SK-N-SH treated with all-trans-retinoic acid at 6 μM for 48 hours (cell line): Measurements from ENCODE around the gene NTSR1.

ENCODE experiments used
- ATAC-seq: fragments of 200-7000 bp; cut with Tn5 transposase; 3 replicates; pipeline ENCODE4 v1.9.1; 2020; ENCODE audit warnings: mild to moderate bottlenecking, moderate library complexity
- ARNTL ChIP-seq: fragments of 450-650 bp; formaldehyde crosslinking; IDR thresholded peaks from 2 replicates; pipeline ENCODE4 v1.5.0; 2020; ENCODE audit warnings: low read depth, mild to moderate bottlenecking, moderate library complexity, borderline replicate concordance
- BACH2 ChIP-seq: fragments of 250-450 bp; sonication (Bioruptor Pico); IDR thresholded peaks from 2 replicates; pipeline ENCODE4 v1.9.0; 2021; ENCODE audit warnings: mild to moderate bottlenecking, borderline replicate concordance
- CSDC2 ChIP-seq: fragments of 250-450 bp; sonication (Bioruptor Pico); IDR thresholded peaks from 2 replicates; pipeline ENCODE4 v1.5.0; 2020; ENCODE audit warnings: mild to moderate bottlenecking, moderate library complexity
- GLIS3 ChIP-seq: fragments of 250-450 bp; sonication (Bioruptor Pico); IDR thresholded peaks from 2 replicates; pipeline ENCODE4 v1.5.0; 2020; ENCODE audit warnings: mild to moderate bottlenecking, moderate library complexity
- PPARA ChIP-seq: fragments of 250-450 bp; sonication (Bioruptor Pico); IDR thresholded peaks from 2 replicates; pipeline ENCODE4 v1.5.0; 2020; ENCODE audit warnings: mild to moderate bottlenecking, borderline replicate concordance
- RARB ChIP-seq: fragments of 250-450 bp; sonication (Bioruptor Pico); IDR thresholded peaks from 2 replicates; pipeline ENCODE4 v1.8.0; 2021; ENCODE audit warnings: mild to moderate bottlenecking, moderate library complexity
- TOX ChIP-seq: fragments of 250-450 bp; sonication (Bioruptor Pico); IDR thresholded peaks from 2 replicates; pipeline ENCODE4 v1.8.0; 2021; ENCODE audit warnings: mild to moderate bottlenecking, moderate library complexity, borderline replicate concordance
- ZFP3 ChIP-seq: fragments of 250-450 bp; sonication (Bioruptor Pico); IDR thresholded peaks from 2 replicates; pipeline ENCODE4 v1.5.0; 2020; ENCODE audit warnings: mild to moderate bottlenecking, moderate library complexity
- ZFP30 ChIP-seq: fragments of 450-650 bp; formaldehyde crosslinking; IDR thresholded peaks from 2 replicates; pipeline ENCODE4 v1.5.0; 2022; ENCODE audit warnings: mild to moderate bottlenecking, moderate library complexity
- ZNF565 ChIP-seq: fragments of 450-650 bp; formaldehyde crosslinking; conservative IDR thresholded peaks from 2 replicates; pipeline ENCODE4 v1.5.0; 2020; ENCODE audit warnings: low read depth, mild to moderate bottlenecking, moderate library complexity
- ZNF70 ChIP-seq: fragments of 450-650 bp; formaldehyde crosslinking; IDR thresholded peaks from 2 replicates; pipeline ENCODE4 v1.5.0; 2020; ENCODE audit warnings: mild to moderate bottlenecking, moderate library complexity
- ZNF8 ChIP-seq: fragments of 450-650 bp; formaldehyde crosslinking; IDR thresholded peaks from 2 replicates; pipeline ENCODE4 v1.5.0; 2020; ENCODE audit warnings: mild to moderate bottlenecking, moderate library complexity
- TF ChIP-seq, protein P1 (sequence below): fragments of 250-450 bp; sonication (Bioruptor Pico); IDR thresholded peaks from 2 replicates; pipeline ENCODE4 v1.5.1; 2020; ENCODE audit warnings: low read depth, mild to moderate bottlenecking, moderate library complexity
- TF ChIP-seq, protein P2 (sequence below): fragments of 250-450 bp; sonication (Bioruptor Pico); IDR thresholded peaks from 2 replicates; pipeline ENCODE4 v1.8.0; 2021; ENCODE audit warnings: low read depth, mild to moderate bottlenecking, moderate library complexity, borderline replicate concordance

NTSR1 gene

DNA sequence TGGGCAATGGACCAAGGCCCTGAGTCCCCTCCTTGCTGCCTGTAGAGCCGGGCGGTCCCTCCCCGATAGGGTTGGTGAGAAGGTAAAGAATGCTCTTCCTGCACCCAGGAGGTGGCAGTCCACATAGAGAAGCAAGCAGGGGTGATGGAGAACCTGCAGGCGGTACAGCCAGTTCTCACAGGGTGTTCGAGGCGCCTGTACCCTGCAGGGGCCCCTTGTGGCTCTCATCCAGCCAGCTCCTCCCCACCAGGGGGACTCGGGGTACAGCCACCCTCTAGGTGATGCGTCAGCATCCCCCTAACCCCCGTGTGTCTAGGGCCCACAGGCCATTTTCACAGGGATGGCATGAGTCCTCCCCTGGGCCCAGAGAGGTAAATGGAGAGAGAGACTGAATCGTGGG lies 103.1 kb downstream of the NTSR1 start:
- TF ChIP-seq GLIS3 (CRISPR knock-in tag) (no peak), TOX (CRISPR knock-in tag) (no peak), ZFP30 (no peak), BACH2 (CRISPR knock-in tag) (no peak), PPARA (no peak), ZFP3 (no peak), ZNF70 (CRISPR knock-in tag) (no peak), CSDC2 (CRISPR knock-in tag) (no peak), ZNF8 (CRISPR knock-in tag) (no peak), RARB (CRISPR knock-in tag) (no peak), ARNTL (CRISPR knock-in tag) (no peak), ZNF565 (CRISPR knock-in tag) (no peak)
- TF ChIP-seq, protein P1, sequence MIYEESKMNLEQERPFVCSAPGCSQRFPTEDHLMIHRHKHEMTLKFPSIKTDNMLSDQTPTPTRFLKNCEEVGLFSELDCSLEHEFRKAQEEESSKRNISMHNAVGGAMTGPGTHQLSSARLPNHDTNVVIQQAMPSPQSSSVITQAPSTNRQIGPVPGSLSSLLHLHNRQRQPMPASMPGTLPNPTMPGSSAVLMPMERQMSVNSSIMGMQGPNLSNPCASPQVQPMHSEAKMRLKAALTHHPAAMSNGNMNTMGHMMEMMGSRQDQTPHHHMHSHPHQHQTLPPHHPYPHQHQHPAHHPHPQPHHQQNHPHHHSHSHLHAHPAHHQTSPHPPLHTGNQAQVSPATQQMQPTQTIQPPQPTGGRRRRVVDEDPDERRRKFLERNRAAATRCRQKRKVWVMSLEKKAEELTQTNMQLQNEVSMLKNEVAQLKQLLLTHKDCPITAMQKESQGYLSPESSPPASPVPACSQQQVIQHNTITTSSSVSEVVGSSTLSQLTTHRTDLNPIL (CRISPR knock-in tag) = no peak
- TF ChIP-seq, protein P2, sequence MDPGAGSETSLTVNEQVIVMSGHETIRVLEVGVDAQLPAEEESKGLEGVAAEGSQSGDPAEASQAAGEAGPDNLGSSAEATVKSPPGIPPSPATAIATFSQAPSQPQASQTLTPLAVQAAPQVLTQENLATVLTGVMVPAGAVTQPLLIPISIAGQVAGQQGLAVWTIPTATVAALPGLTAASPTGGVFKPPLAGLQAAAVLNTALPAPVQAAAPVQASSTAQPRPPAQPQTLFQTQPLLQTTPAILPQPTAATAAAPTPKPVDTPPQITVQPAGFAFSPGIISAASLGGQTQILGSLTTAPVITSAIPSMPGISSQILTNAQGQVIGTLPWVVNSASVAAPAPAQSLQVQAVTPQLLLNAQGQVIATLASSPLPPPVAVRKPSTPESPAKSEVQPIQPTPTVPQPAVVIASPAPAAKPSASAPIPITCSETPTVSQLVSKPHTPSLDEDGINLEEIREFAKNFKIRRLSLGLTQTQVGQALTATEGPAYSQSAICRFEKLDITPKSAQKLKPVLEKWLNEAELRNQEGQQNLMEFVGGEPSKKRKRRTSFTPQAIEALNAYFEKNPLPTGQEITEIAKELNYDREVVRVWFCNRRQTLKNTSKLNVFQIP (CRISPR knock-in tag) = no peak
- TF ChIP-seq, all 23 proteins: peak for 0
- ATAC-seq = no peak
